ENCODE measurements around the gene GUK1. TPM values are rescaled to one million over a fixed set of nuclear protein-coding genes. Genes with fewer than 3 reads are reported as not detected.

GUK1 gene
- total and polyA plus RNA-seq, 2 of the 4 experiments (the other 2 are of a cell fraction) = 465 to 548 TPM

DNA sequence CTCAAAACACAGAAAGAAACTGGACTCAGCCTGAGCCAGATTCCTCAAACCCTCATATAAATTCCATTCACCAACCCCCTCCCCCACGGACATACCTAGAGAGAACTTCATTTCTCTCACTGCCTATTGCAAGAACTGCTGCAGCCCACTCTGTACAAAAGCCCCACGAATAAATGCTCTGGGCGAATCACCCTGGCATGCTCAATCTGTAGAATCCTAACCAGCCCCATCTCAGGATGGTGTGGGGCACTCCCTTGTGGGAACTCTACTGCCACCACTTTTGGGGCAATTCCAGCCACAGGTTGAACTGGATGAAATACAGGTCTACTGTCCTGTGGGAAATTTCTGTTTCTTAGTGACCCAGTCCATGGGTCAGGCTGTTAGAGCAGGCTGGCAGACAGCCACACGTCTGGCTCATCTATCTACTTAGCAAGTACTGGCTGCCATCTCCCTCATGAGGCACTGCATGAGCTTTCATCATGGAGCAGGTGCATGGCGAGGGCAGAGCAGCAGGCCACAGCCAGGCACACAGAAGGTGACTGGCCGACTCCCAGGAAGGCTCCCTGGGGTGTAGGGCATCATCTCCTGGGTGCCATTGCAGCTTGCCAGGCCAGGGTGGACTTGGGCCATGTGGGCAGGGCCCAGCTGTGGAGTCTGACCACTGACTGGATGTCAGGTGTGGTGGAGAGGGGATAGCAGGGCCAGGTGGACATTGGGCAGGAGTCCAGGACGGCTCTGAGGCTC is 35.4 kb upstream of the GUK1 start:
- no peak overlapping the region for H3K14ac ChIP-seq (replicated peaks; ENCODE audit: low read depth, low read length)
- ATAC-seq (ENCODE audit: low read depth) = no peak
- peak overlapping the region; percentile 38 for H2AFZ ChIP-seq (replicated peaks; ENCODE audit: low read length, poor library complexity)
- no peak overlapping the region for H2BK15ac ChIP-seq (ENCODE audit: low read depth, low read length)
- H3K79me1 ChIP-seq (ENCODE audit: low read depth in 1 of 2, low read length in 2 of 2) = peaks cover 13 to 53% of the 10 kb centered on the region in 2 experiments; a peak in 3 of 4 replicates
- peaks cover 10% of the 10 kb centered on the region for H3K4me1 ChIP-seq (ENCODE audit: control insufficient read depth, insufficient read depth, low read length)
- intact Hi-C loops (cut with micrococcal nuclease) (loop anchor here (5.0 kb wide), 1 partner anchor 38 kb away; the partner anchor contains the start of gene GUK1), in situ Hi-C loops (cut with MboI; ENCODE audit: low sequenced_read_pairs) (no loop called here), dilution Hi-C loops (cut with HindIII; ENCODE audit: low sequenced_read_pairs, unreplicated experiment) (no loop called here)
- H3K36me3 ChIP-seq (ENCODE audit: control insufficient read depth, insufficient read depth, low read length) = peaks cover 25% of the 10 kb centered on the region
- no peak overlapping the region for H2BK5ac ChIP-seq (ENCODE audit: low read depth, low read length, poor library complexity, severe bottlenecking)
- no peak overlapping the region for H3K9ac ChIP-seq (ENCODE audit: low read depth, low read length)
- H3K4me2 ChIP-seq (ENCODE audit: low read depth, low read length) = no peak overlapping the region
- TF ChIP-seq SMC3 (IDR thresholded peaks at IDR 0.05; ENCODE audit: low read depth, low read length) = no peak
- TF ChIP-seq POLR2A (IDR thresholded peaks at IDR 0.05; ENCODE audit: low read depth, low read length) = no peak
- TF ChIP-seq MAZ (IDR thresholded peaks at IDR 0.05; ENCODE audit: borderline replicate concordance, low read depth, low read length) = no peak
- no peak for TF ChIP-seq NFE2L2 (IDR thresholded peaks at IDR 0.05; ENCODE audit: low read depth, low read length)
- TF ChIP-seq CHD1 (IDR thresholded peaks at IDR 0.05; ENCODE audit: low read depth, low read length) = no peak
- TF ChIP-seq, protein P1, sequence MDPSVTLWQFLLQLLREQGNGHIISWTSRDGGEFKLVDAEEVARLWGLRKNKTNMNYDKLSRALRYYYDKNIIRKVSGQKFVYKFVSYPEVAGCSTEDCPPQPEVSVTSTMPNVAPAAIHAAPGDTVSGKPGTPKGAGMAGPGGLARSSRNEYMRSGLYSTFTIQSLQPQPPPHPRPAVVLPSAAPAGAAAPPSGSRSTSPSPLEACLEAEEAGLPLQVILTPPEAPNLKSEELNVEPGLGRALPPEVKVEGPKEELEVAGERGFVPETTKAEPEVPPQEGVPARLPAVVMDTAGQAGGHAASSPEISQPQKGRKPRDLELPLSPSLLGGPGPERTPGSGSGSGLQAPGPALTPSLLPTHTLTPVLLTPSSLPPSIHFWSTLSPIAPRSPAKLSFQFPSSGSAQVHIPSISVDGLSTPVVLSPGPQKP (IDR thresholded peaks at IDR 0.05; ENCODE audit: borderline replicate concordance, low read depth, low read length) = no peak
- no peak for TF ChIP-seq FOS (IDR thresholded peaks at IDR 0.05; ENCODE audit: low read depth, low read length)
- no peak for TF ChIP-seq USF2 (IDR thresholded peaks at IDR 0.05; ENCODE audit: low read depth, low read length)
- H3K27me3 ChIP-seq (ENCODE audit: control insufficient read depth, insufficient read depth, low read length) = no peaks in the 10 kb centered on the region
- H3K27ac ChIP-seq (ENCODE audit: insufficient read depth, low read length) = no peak overlapping the region
- no TSS peak for BruUV-seq (replicated peaks)
- WGBS, 2 experiments (ENCODE audit: extremely low coverage in 2 of 2, insufficient read length in 1 of 2) = 100% methylated on average over 1 of the region's 7 CpGs; no CpG with 5 or more reads in 1 of the 2 experiments
- H3K56ac ChIP-seq (ENCODE audit: extremely low read depth, insufficient read depth, low read length) = no peak overlapping the region
- no peak overlapping the region for H2AK9ac ChIP-seq (replicated peaks; ENCODE audit: low read depth, low read length, poor library complexity)
- H4K8ac ChIP-seq (ENCODE audit: low read depth in 2 of 2, low read length in 2 of 2) = no peak overlapping the region; a peak in 1 of 4 replicates
- H3K9me3 ChIP-seq (ENCODE audit: control insufficient read depth, insufficient read depth, low read length) = no peaks in the 10 kb centered on the region
- peaks cover 10% of the 10 kb centered on the region for H3K9me1 ChIP-seq (ENCODE audit: insufficient read depth, low read length)
- H3K18ac ChIP-seq (ENCODE audit: low read depth, low read length) = no peak overlapping the region
- no peak overlapping the region for H3K23ac ChIP-seq (ENCODE audit: low read depth, low read length)
- H3K4ac ChIP-seq (ENCODE audit: low read depth, low read length) = no peak overlapping the region
- H2AK5ac ChIP-seq (ENCODE audit: low read depth, low read length) = no peak overlapping the region
- H4K91ac ChIP-seq (ENCODE audit: insufficient read depth, low read depth, low read length) = no peak overlapping the region
- H2BK20ac ChIP-seq (ENCODE audit: low read depth, low read length) = no peak overlapping the region
- peaks cover 22% of the 10 kb centered on the region for H4K20me1 ChIP-seq (ENCODE audit: insufficient read depth, low read length)
- H2BK120ac ChIP-seq (ENCODE audit: low read depth, low read length) = no peak overlapping the region
- CTCF ChIA-PET = no interaction called here
- DNase-seq = no peak
- POLR2A ChIA-PET (ENCODE audit: unreplicated experiment) = no interaction called here
- no peak overlapping the region for H3K4me3 ChIP-seq (ENCODE audit: insufficient read depth, low read depth, low read length)
- H4K5ac ChIP-seq (ENCODE audit: low read depth, low read length) = no peak overlapping the region
